ENCODE data around the gene TPRA1.
"Not testable (repeated sequence)": the region's sequence is repeated elsewhere in the genome, so short reads cannot be mapped to it uniquely, and the experiment has no call there.

Gene TPRA1

GRCh38 chr3:127535106-127535785, 55.3 kb downstream of the TPRA1 start:
- DNase-seq = no peak

GRCh38 chr3:127534564-127534963, 56.0 kb downstream of the TPRA1 start:
- no peak for DNase-seq

- no peak for DNase-seq
Measured at GRCh38 chr3:127534161-127534451, 56.4 kb downstream of the TPRA1 start.

- no peak for DNase-seq
Measured at GRCh38 chr3:127532561-127533203, 57.9 kb downstream of the TPRA1 start.

GRCh38 chr3:127531821-127532220, 58.7 kb downstream of the TPRA1 start:
- no peak for DNase-seq

GRCh38 chr3:127530863-127531262, 59.7 kb downstream of the TPRA1 start:
- not testable (repeated sequence) for DNase-seq

- DNase-seq = no peak
Measured at GRCh38 chr3:127529346-127530188, 61.0 kb downstream of the TPRA1 start.

- DNase-seq = peak; percentile 36
Measured at GRCh38 chr3:127525373-127525772, 65.2 kb downstream of the TPRA1 start.

GRCh38 chr3:127524296-127524896, 66.1 kb downstream of the TPRA1 start:
- DNase-seq = peak; percentile 78
